GM21367 (cell line): ENCODE measurements around the gene RADIL.
A peak's percentile ranks its signal among the peaks of the same experiment; 100 is the strongest.

Experiments used
- ATAC-seq: cut with Tn5 transposase; IDR thresholded peaks from one replicate; pipeline ENCODE4 v1.9.1; 2021; ENCODE audit not compliant: unreplicated experiment

Gene RADIL

GRCh38 chr7:4783292-4783652 is 100.2 kb downstream of the RADIL start:
- no peak for ATAC-seq

GRCh38 chr7:4782333-4783291 is 100.9 kb downstream of the RADIL start:
- no peak for ATAC-seq

GRCh38 chr7:4781366-4782069 is 102.0 kb downstream of the RADIL start:
- ATAC-seq: no peak

GRCh38 chr7:4779118-4779517 is 104.4 kb downstream of the RADIL start:
- ATAC-seq: no peak

GRCh38 chr7:4775848-4776623 is 107.5 kb downstream of the RADIL start:
- peak; percentile 3 for ATAC-seq

- peak; percentile 88 for ATAC-seq
Measured at GRCh38 chr7:4775250-4775847, 108.2 kb downstream of the RADIL start, which contains the start of gene AP5Z1. Gene AP5Z1, plus strand, starts transcription at chr7:4775623. Its CDS starts 93 bp downstream, at chr7:4775716.

GRCh38 chr7:4774658-4775249 is 108.8 kb downstream of the RADIL start:
- ATAC-seq: peak; percentile 21

GRCh38 chr7:4774007-4774406 is 109.5 kb downstream of the RADIL start:
- no peak for ATAC-seq

GRCh38 chr7:4772306-4772705 is 111.2 kb downstream of the RADIL start:
- ATAC-seq: no peak

- no peak for ATAC-seq
Measured at GRCh38 chr7:4771737-4772136, 111.8 kb downstream of the RADIL start.

- ATAC-seq: no peak
Measured at GRCh38 chr7:4770886-4771285, 112.6 kb downstream of the RADIL start.

GRCh38 chr7:4769761-4770160 is 113.8 kb downstream of the RADIL start:
- no peak for ATAC-seq

- ATAC-seq: no peak
Measured at GRCh38 chr7:4768597-4769569, 114.6 kb downstream of the RADIL start.

GRCh38 chr7:4766666-4767519 is 116.6 kb downstream of the RADIL start:
- no peak for ATAC-seq

GRCh38 chr7:4765776-4766490 is 117.6 kb downstream of the RADIL start:
- no peak for ATAC-seq

GRCh38 chr7:4764402-4765007 is 119.0 kb downstream of the RADIL start:
- ATAC-seq: no peak

GRCh38 chr7:4763794-4764185 is 119.7 kb downstream of the RADIL start:
- no peak for ATAC-seq
